Activated naive CD8-positive, alpha-beta T cell treated with anti-CD3 and anti-CD28 coated beads, Interleukin-2, amount 10 ng/mL, durations not matched to agents 7 days and 5 days (primary cell): Measurements from ENCODE around the gene ITPRIPL2. TPM values are rescaled to one million over a fixed set of nuclear protein-coding genes. Genes with fewer than 3 reads are reported as not detected.

Experiments
- ATAC-seq: fragments of 150-1000 bp; cut with Tn5 transposase; one replicate; pipeline ENCODE4 v1.10.0; 2021; ENCODE audit warnings: low read depth, moderate library complexity
- POLR2A ChIA-PET: fragments of 350-600 bp; sonication (Branson Sonifier 250); formaldehyde crosslinking; loops from one replicate; lab custom pipeline; 2021; ENCODE audit warnings: antibody characterized with exemption; lab: Charles Lee
- DNase-seq: peaks from one replicate; pipeline ENCODE4 v3.0.0; 2021
- H3K27ac Mint-ChIP-seq: one replicate; pipeline ENCODE4 v1.8.0; 2022; ENCODE audit warnings: mild to moderate bottlenecking, mixed read lengths
- H3K27me3 Mint-ChIP-seq: one replicate; pipeline ENCODE4 v1.8.0; 2022; ENCODE audit warnings: mild to moderate bottlenecking, moderate library complexity, mixed read lengths
- H3K36me3 Mint-ChIP-seq: one replicate; pipeline ENCODE4 v1.8.0; 2021; ENCODE audit warnings: mild to moderate bottlenecking, mixed read lengths
- H3K4me1 Mint-ChIP-seq: one replicate; pipeline ENCODE4 v1.8.0; 2021; ENCODE audit warnings: mixed read lengths
- H3K4me3 Mint-ChIP-seq: one replicate; pipeline ENCODE4 v1.8.0; 2022; ENCODE audit warnings: mild to moderate bottlenecking, moderate library complexity, mixed read lengths
- H3K9me3 Mint-ChIP-seq: one replicate; pipeline ENCODE4 v1.8.0; 2021; ENCODE audit warnings: mixed read lengths
- total RNA-seq, 2 experiments: library from RNA; stranded (reverse); gene quantifications; one replicate each; pipeline ENCODE4 v1.2.3, GENCODE V29; 2021

ITPRIPL2 gene
- total RNA-seq, 2 experiments from 2014 or later = 1.0 to 1.4 TPM

- DNase-seq (no peak), ATAC-seq (no peak)
- H3K27ac Mint-ChIP-seq = no peak overlapping the region
- no peaks in the 10 kb centered on the region for H3K36me3 Mint-ChIP-seq
- H3K4me1 Mint-ChIP-seq = no peaks in the 10 kb centered on the region
- POLR2A ChIA-PET = no interaction called here
- H3K4me3 Mint-ChIP-seq = no peak overlapping the region
- no peaks in the 10 kb centered on the region for H3K9me3 Mint-ChIP-seq
- H3K27me3 Mint-ChIP-seq = peaks cover 21% of the 10 kb centered on the region
These were observed 9.2 kb upstream of the ITPRIPL2 start for GRCh38 chr16:19104607-19105006.

- peaks cover 21% of the 10 kb centered on the region for H3K27me3 Mint-ChIP-seq
- no peaks in the 10 kb centered on the region for H3K4me1 Mint-ChIP-seq
- ATAC-seq (no peak), DNase-seq (no peak)
- no peaks in the 10 kb centered on the region for H3K36me3 Mint-ChIP-seq
- no peaks in the 10 kb centered on the region for H3K9me3 Mint-ChIP-seq
- no peak overlapping the region for H3K4me3 Mint-ChIP-seq
- POLR2A ChIA-PET = no interaction called here
- H3K27ac Mint-ChIP-seq = no peak overlapping the region
These were observed 8.6 kb upstream of the ITPRIPL2 start for GRCh38 chr16:19105131-19105530.

GRCh38 chr16:19105891-19106624, 7.7 kb upstream of the ITPRIPL2 start:
- DNase-seq (no peak), ATAC-seq (no peak)
- H3K4me3 Mint-ChIP-seq = no peak overlapping the region
- H3K27me3 Mint-ChIP-seq = peaks cover 21% of the 10 kb centered on the region
- no peak overlapping the region for H3K27ac Mint-ChIP-seq
- POLR2A ChIA-PET = no interaction called here
- no peaks in the 10 kb centered on the region for H3K36me3 Mint-ChIP-seq
- no peaks in the 10 kb centered on the region for H3K9me3 Mint-ChIP-seq
- no peaks in the 10 kb centered on the region for H3K4me1 Mint-ChIP-seq

- no peak overlapping the region for H3K27ac Mint-ChIP-seq
- H3K27me3 Mint-ChIP-seq = peaks cover 21% of the 10 kb centered on the region
- H3K36me3 Mint-ChIP-seq = no peaks in the 10 kb centered on the region
- no peaks in the 10 kb centered on the region for H3K9me3 Mint-ChIP-seq
- DNase-seq = no peak
- H3K4me3 Mint-ChIP-seq = no peak overlapping the region
- POLR2A ChIA-PET = no interaction called here
- no peak for ATAC-seq
- H3K4me1 Mint-ChIP-seq = no peaks in the 10 kb centered on the region
These were observed 7.1 kb upstream of the ITPRIPL2 start for GRCh38 chr16:19106625-19107020.

GRCh38 chr16:19108409-19109287, 5.1 kb upstream of the ITPRIPL2 start:
- H3K4me3 Mint-ChIP-seq = no peak overlapping the region
- POLR2A ChIA-PET = no interaction called here

GRCh38 chr16:19109288-19109664, 4.5 kb upstream of the ITPRIPL2 start:
- no peak for DNase-seq
- H3K9me3 Mint-ChIP-seq = no peaks in the 10 kb centered on the region
- no peak for ATAC-seq
- H3K4me3 Mint-ChIP-seq = no peak overlapping the region
- H3K27ac Mint-ChIP-seq = no peak overlapping the region
- H3K4me1 Mint-ChIP-seq = peaks cover 2% of the 10 kb centered on the region
- no peaks in the 10 kb centered on the region for H3K36me3 Mint-ChIP-seq
- H3K27me3 Mint-ChIP-seq = peaks cover 26% of the 10 kb centered on the region
- POLR2A ChIA-PET = no interaction called here

More at GRCh38 chr16:19108409-19109287, 5.1 kb upstream of the ITPRIPL2 start:
- DNase-seq = no peak
- Mint-ChIP-seq H3K4me1 (peaks cover 2% of the 10 kb centered on the region), H3K27ac (no peak overlapping the region), H3K36me3 (no peaks in the 10 kb centered on the region), H3K9me3 (no peaks in the 10 kb centered on the region), H3K27me3 (peaks cover 28% of the 10 kb centered on the region)
- no peak for ATAC-seq

GRCh38 chr16:19110537-19111360, 3.0 kb upstream of the ITPRIPL2 start:
- Mint-ChIP-seq H3K4me1 (peaks cover 2% of the 10 kb centered on the region), H3K27me3 (peaks cover 20% of the 10 kb centered on the region), H3K27ac (no peak overlapping the region), H3K9me3 (no peaks in the 10 kb centered on the region), H3K36me3 (no peaks in the 10 kb centered on the region), H3K4me3 (no peak overlapping the region)
- ATAC-seq = no peak
- POLR2A ChIA-PET = no interaction called here
- no peak for DNase-seq

GRCh38 chr16:19112099-19112407, 1.7 kb upstream of the ITPRIPL2 start:
- H3K36me3 Mint-ChIP-seq = no peaks in the 10 kb centered on the region
- H3K9me3 Mint-ChIP-seq = no peaks in the 10 kb centered on the region
- H3K4me1 Mint-ChIP-seq = peaks cover 2% of the 10 kb centered on the region
- peaks cover 25% of the 10 kb centered on the region for H3K27me3 Mint-ChIP-seq
- no peak overlapping the region for H3K4me3 Mint-ChIP-seq
- DNase-seq (no peak), ATAC-seq (no peak)
- POLR2A ChIA-PET = no interaction called here
- no peak overlapping the region for H3K27ac Mint-ChIP-seq

- DNase-seq = peak; percentile 37
- POLR2A ChIA-PET = no interaction called here
- H3K9me3 Mint-ChIP-seq = no peaks in the 10 kb centered on the region
- H3K4me3 Mint-ChIP-seq = peak overlapping the region; percentile 42
- no peak overlapping the region for H3K27ac Mint-ChIP-seq
- H3K4me1 Mint-ChIP-seq = peaks cover 12% of the 10 kb centered on the region
- peaks cover 32% of the 10 kb centered on the region for H3K27me3 Mint-ChIP-seq
- no peak for ATAC-seq
- H3K36me3 Mint-ChIP-seq = no peaks in the 10 kb centered on the region
These were observed 789 bp downstream of the ITPRIPL2 start for GRCh38 chr16:19114359-19115147.

GRCh38 chr16:19115148-19116021, 1.6 kb downstream of the ITPRIPL2 start:
- no peaks in the 10 kb centered on the region for H3K9me3 Mint-ChIP-seq
- peaks cover 32% of the 10 kb centered on the region for H3K27me3 Mint-ChIP-seq
- no peaks in the 10 kb centered on the region for H3K36me3 Mint-ChIP-seq
- H3K4me3 Mint-ChIP-seq = no peak overlapping the region
- H3K27ac Mint-ChIP-seq = no peak overlapping the region
- ATAC-seq = no peak
- POLR2A ChIA-PET = no interaction called here
- peaks cover 14% of the 10 kb centered on the region for H3K4me1 Mint-ChIP-seq
- DNase-seq = no peak

- Mint-ChIP-seq H3K4me3 (no peak overlapping the region), H3K27ac (no peak overlapping the region), H3K4me1 (peaks cover 14% of the 10 kb centered on the region), H3K27me3 (peaks cover 28% of the 10 kb centered on the region), H3K9me3 (no peaks in the 10 kb centered on the region), H3K36me3 (no peaks in the 10 kb centered on the region)
- POLR2A ChIA-PET = no interaction called here
- ATAC-seq = no peak
- no peak for DNase-seq
These were observed 3.1 kb downstream of the ITPRIPL2 start for GRCh38 chr16:19116711-19117449.
